GM12878 (cell line): ENCODE results near the gene TES. TPM values are rescaled to one million over a fixed set of nuclear protein-coding genes. Genes with fewer than 3 reads are reported as not detected.

Source experiments
- ATAC-seq: fragments of 200-7000 bp; cut with Tn5 transposase; 3 replicates; pipeline ENCODE4 v1.9.1; 2020; ENCODE audit warnings: mild to moderate bottlenecking, moderate library complexity
- BruUV-seq: library from RNA; stranded (reverse); fragments of 400-500 nt; replicated peaks from 2 replicates; lab custom pipeline; 2021; lab: Mats Ljungman, UMichigan
- CTCF ChIA-PET: fragments of 300-600 bp; sonication (Branson Sonifier 250); formaldehyde crosslinking; extraction: SDS; loops from one replicate; lab custom pipeline; 2021; ENCODE audit warnings: inconsistent platforms; lab: Yijun Ruan, JAX
- POLR2A ChIA-PET: fragments of 350-600 bp; formaldehyde crosslinking; extraction: SDS; loops from one replicate; lab custom pipeline; 2021; ENCODE audit warnings: inconsistent platforms; lab: Charles Lee
- RAD21 ChIA-PET: fragments of 300-600 bp; sonication (Branson Sonifier 250); formaldehyde crosslinking; loops from one replicate; lab custom pipeline; 2023; ENCODE audit warnings: antibody characterized with exemption; ENCODE audit not compliant: unreplicated experiment; lab: Charles Lee
- SMC1A ChIA-PET: fragments of 300-600 bp; sonication (Branson Sonifier 250); formaldehyde crosslinking; loops from one replicate; lab custom pipeline; 2023; ENCODE audit not compliant: unreplicated experiment, uncharacterized antibody; lab: Charles Lee
- DNase-seq: peaks from one replicate; pipeline ENCODE4 v3.0.0-alpha.2; 2011; ENCODE audit warnings: low read depth, low spot score
- FAIRE-seq: peaks from 3 replicates; lab custom pipeline; 2011; peaks lifted over from hg19 to GRCh38; lab: Jason Lieb, UNC
- H2AFZ ChIP-seq: 2 replicates; pipeline ENCODE4 v1.6.0; 2011; ENCODE audit warnings: low read depth, low read length, control low read depth; ENCODE audit not compliant: control insufficient read depth
- H3K27ac ChIP-seq: 2 replicates; pipeline ENCODE4 v1.5.1; 2011; ENCODE audit warnings: control low read depth; ENCODE audit not compliant: control insufficient read depth, insufficient read depth
- H3K27me3 ChIP-seq, 2 experiments: replicated peaks in 1 of 2; 2 replicates each; pipeline versions ENCODE4 v1.6.0 to v1.6.1; 2011; ENCODE audit warnings: low read length in 1 of 2; ENCODE audit not compliant: control insufficient read depth in 2 of 2, insufficient read depth in 2 of 2
- H3K36me3 ChIP-seq, 2 experiments: 2 replicates each; pipeline ENCODE4 v1.5.1; 2011; ENCODE audit warnings: low read length in 1 of 2; ENCODE audit not compliant: control insufficient read depth in 2 of 2, insufficient read depth in 2 of 2
- H3K4me1 ChIP-seq: 2 replicates; pipeline ENCODE4 v1.6.1; 2011; ENCODE audit warnings: mild to moderate bottlenecking, low read length, moderate library complexity, mixed read lengths; ENCODE audit not compliant: control insufficient read depth, insufficient read depth
- H3K4me2 ChIP-seq: 2 replicates; pipeline ENCODE4 v1.6.0; 2011; ENCODE audit warnings: control low read depth; ENCODE audit not compliant: control insufficient read depth, insufficient read depth
- H3K4me3 ChIP-seq: fragments of 200-600 bp; sonication (generic); 2 replicates; pipeline ENCODE4 v1.5.1; 2016
- H3K79me2 ChIP-seq: 2 replicates; pipeline ENCODE4 v1.6.0; 2011; ENCODE audit warnings: low read length; ENCODE audit not compliant: control insufficient read depth, insufficient read depth
- H3K9ac ChIP-seq: 2 replicates; pipeline ENCODE4 v1.8.0; 2011; ENCODE audit warnings: low read length, control low read depth, mixed read lengths; ENCODE audit not compliant: control insufficient read depth, insufficient read depth
- H3K9me3 ChIP-seq: replicated peaks from 3 replicates; pipeline ENCODE4 v1.5.1; 2011; ENCODE audit warnings: mild to moderate bottlenecking, low read length; ENCODE audit not compliant: control insufficient read depth, insufficient read depth
- H4K20me1 ChIP-seq: 2 replicates; pipeline ENCODE4 v1.6.0; 2011; ENCODE audit not compliant: control insufficient read depth, insufficient read depth
- PAX8 ChIP-seq: fragments of 450-650 bp; IDR thresholded peaks from 2 replicates; pipeline ENCODE4 v1.6.1; 2017; ENCODE audit warnings: mild to moderate bottlenecking, moderate library complexity
- PML ChIP-seq: IDR thresholded peaks from 2 replicates; pipeline ENCODE4 v1.6.1; 2012; ENCODE audit warnings: low read length, inconsistent platforms
- SMAD1 ChIP-seq: fragments of 450-650 bp; IDR thresholded peaks from 2 replicates; pipeline ENCODE4 v1.6.1; 2018; ENCODE audit warnings: mild to moderate bottlenecking, low read depth; ENCODE audit not compliant: partially characterized antibody
- ZNF217 ChIP-seq: fragments of 450-650 bp; IDR thresholded peaks from 2 replicates; pipeline ENCODE4 v1.6.1; 2017; ENCODE audit warnings: antibody characterized with exemption, mild to moderate bottlenecking
- WGBS: methylation state at CpG from one replicate; pipeline ENCODE4 v1.1.6; 2016; ENCODE audit warnings: low lambda C conversion rate; ENCODE audit not compliant: insufficient replicate concordance, insufficient coverage; ENCODE audit errors: missing lambda C conversion rate; 5-methylcytosine and 5-hydroxymethylcytosine counted together
- in situ Hi-C: fragments of 300-500 bp; cut with MboI; formaldehyde crosslinking; loops from 9 replicates; pipeline ENCODE4 v1.14.3; 2018; ENCODE audit warnings: mixed read lengths
- intact Hi-C: fragments of 100-400 bp; cut with micrococcal nuclease; formaldehyde crosslinking; loops from one replicate; pipeline ENCODE4 v1.14.2; 2022; ENCODE audit not compliant: unreplicated experiment
- polyA plus RNA-seq, 11 experiments: library from polyadenylated mRNA; depleted of rRNA in 4 of 11; unstranded in 6 of 11; stranded (reverse) in 5 of 11; fragments of >200 nt; fragmentation: Nextera tagmentation in 4 of 11; fragmentation: Illumina TruSeq in 1 of 11; extraction: Ambion mirVana in 4 of 11; extraction: Trizol in 1 of 11; gene quantifications; 1 replicate in 1 of 11; 2 replicates in 10 of 11; pipeline versions ENCODE4 v1.2.1 to v1.2.3, GENCODE V29; 2011 to 2016; ENCODE audit warnings: inconsistent platforms in 2 of 11, missing spikeins in 2 of 11, low read depth in 1 of 11
- total RNA-seq, 4 experiments: library from RNA; depleted of rRNA in 3 of 4; stranded (reverse); fragments of >200 nt in 3 of 4; fragmentation: Illumina TruSeq in 1 of 4; extraction: Trizol in 1 of 4; gene quantifications; 2 replicates each; pipeline versions ENCODE4 v1.2.1 to v1.2.3, GENCODE V29; 2013 to 2021
- TF ChIP-seq, protein P1 (sequence below): fragments of 450-650 bp; formaldehyde crosslinking; IDR thresholded peaks from 2 replicates; pipeline ENCODE4 v1.4.0; 2020; ENCODE audit warnings: mild to moderate bottlenecking, moderate library complexity

Gene TES
- total and polyA plus RNA-seq, 10 of the 15 experiments (the other 5 are each of a cell fraction or from before 2014, with no cell fraction given) = 31.2 to 77.5 (median 59.2) TPM

DNA sequence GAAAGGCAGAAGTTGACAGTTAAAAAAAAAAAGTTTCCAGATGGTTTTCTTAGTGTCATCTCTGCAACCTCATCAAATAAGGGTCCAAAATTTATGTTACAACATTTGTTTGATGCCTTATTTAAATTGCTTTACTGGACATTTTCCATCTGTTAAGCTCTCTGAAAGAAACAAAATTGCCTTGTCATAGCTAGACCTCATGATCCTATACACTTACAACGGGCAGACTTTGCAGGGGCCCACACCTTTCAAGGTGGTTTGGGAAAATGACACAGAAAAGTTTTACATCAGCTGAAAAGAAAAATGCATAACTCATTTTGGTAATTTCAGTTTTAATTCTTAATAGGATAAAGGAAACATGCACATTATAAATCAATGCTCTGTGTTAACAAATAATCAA, 1.4 kb upstream of the TES start:
- intact Hi-C loops = no loop called here
- WGBS = 55% methylated on average over 1 of the region's 1 CpG

More for the DNA sequence above, 1.4 kb upstream of the TES start:
- Histone ChIP-seq H3K4me2 (no peak overlapping the region), H3K27ac (no peak overlapping the region), H3K4me3 (no peak overlapping the region), H3K36me3 (no peaks in the 10 kb centered on the region), H3K79me2 (peaks cover 32% of the 10 kb centered on the region), H3K9ac (no peak overlapping the region), H4K20me1 (no peaks in the 10 kb centered on the region; the same call in 1 of the 2 replicates), H2AFZ (no peak overlapping the region), H3K9me3 (no peaks in the 10 kb centered on the region), H3K4me1 (0 out of 2 replicates have a peak, but pooled peaks cover 3% of the 10 kb centered on the region), H3K27me3 (no peaks in the 10 kb centered on the region)
- RAD21 ChIA-PET = no interaction called here
- SMC1A ChIA-PET = interaction anchor here (0.7 to 6.2 kb wide), 3 partner anchors 11 to 317 kb away, joined by 3 to 72 read pairs (median 4); no protein-coding TSS in a partner anchor
- CTCF ChIA-PET = interaction anchor here (0.7 to 1.7 kb wide), 9 partner anchors 10 to 845 kb away, joined by 3 to 10 read pairs (median 3); no protein-coding TSS in a partner anchor
- FAIRE-seq = no peak
- TF ChIP-seq, protein P1, sequence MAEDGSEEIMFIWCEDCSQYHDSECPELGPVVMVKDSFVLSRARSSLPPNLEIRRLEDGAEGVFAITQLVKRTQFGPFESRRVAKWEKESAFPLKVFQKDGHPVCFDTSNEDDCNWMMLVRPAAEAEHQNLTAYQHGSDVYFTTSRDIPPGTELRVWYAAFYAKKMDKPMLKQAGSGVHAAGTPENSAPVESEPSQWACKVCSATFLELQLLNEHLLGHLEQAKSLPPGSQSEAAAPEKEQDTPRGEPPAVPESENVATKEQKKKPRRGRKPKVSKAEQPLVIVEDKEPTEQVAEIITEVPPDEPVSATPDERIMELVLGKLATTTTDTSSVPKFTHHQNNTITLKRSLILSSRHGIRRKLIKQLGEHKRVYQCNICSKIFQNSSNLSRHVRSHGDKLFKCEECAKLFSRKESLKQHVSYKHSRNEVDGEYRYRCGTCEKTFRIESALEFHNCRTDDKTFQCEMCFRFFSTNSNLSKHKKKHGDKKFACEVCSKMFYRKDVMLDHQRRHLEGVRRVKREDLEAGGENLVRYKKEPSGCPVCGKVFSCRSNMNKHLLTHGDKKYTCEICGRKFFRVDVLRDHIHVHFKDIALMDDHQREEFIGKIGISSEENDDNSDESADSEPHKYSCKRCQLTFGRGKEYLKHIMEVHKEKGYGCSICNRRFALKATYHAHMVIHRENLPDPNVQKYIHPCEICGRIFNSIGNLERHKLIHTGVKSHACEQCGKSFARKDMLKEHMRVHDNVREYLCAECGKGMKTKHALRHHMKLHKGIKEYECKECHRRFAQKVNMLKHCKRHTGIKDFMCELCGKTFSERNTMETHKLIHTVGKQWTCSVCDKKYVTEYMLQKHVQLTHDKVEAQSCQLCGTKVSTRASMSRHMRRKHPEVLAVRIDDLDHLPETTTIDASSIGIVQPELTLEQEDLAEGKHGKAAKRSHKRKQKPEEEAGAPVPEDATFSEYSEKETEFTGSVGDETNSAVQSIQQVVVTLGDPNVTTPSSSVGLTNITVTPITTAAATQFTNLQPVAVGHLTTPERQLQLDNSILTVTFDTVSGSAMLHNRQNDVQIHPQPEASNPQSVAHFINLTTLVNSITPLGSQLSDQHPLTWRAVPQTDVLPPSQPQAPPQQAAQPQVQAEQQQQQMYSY (CRISPR knock-in tag) = no peak
- TF ChIP-seq SMAD1 (no peak), PML (no peak), PAX8 (no peak), ZNF217 (no peak)
- in situ Hi-C loops = no loop called here
- ATAC-seq = no peak
- POLR2A ChIA-PET = no interaction called here
- DNase-seq = no peak
- BruUV-seq = no TSS peak
